PC-9 (cell line): ENCODE data around the gene NEURL3.

Source experiments
- CTCF ChIP-seq: fragments of 200-600 bp; sonication (generic); conservative IDR thresholded peaks from 2 replicates; pipeline ENCODE4 v1.6.1; 2017; ENCODE audit warnings: mixed run types, antibody characterized with exemption, mild to moderate bottlenecking, moderate library complexity
- EZH2 ChIP-seq: fragments of 200-600 bp; sonication (generic); IDR thresholded peaks from 2 replicates; pipeline ENCODE4 v1.8.0; 2017; ENCODE audit warnings: antibody characterized with exemption, low read depth

GRCh38 chr2:96526101-96526591 is 21.0 kb upstream of the NEURL3 start:
- no peak for TF ChIP-seq CTCF
- TF ChIP-seq EZH2 = no peak
